ENCODE measurements around the gene MAFG.

DNA sequence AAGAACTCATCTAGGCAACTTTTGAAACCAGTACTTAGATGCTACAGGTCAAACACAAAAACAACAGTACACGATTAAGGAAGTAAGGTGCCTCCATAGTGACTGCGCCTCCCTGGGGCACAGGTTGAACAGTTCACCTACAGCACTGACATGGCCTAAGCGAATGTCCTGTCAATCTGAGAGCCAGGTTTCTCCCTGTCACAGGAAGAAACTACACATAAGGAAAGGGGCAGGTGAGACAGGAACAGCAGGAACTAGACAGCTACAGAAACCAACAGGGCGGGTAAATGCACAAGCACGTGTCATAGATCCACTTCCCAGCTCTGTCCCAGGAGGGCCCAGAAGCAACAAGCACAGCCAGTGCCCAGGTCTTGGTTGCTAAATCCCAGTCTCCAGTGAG is 48.4 kb downstream of the MAFG start:
- TF ChIP-seq, protein P1, sequence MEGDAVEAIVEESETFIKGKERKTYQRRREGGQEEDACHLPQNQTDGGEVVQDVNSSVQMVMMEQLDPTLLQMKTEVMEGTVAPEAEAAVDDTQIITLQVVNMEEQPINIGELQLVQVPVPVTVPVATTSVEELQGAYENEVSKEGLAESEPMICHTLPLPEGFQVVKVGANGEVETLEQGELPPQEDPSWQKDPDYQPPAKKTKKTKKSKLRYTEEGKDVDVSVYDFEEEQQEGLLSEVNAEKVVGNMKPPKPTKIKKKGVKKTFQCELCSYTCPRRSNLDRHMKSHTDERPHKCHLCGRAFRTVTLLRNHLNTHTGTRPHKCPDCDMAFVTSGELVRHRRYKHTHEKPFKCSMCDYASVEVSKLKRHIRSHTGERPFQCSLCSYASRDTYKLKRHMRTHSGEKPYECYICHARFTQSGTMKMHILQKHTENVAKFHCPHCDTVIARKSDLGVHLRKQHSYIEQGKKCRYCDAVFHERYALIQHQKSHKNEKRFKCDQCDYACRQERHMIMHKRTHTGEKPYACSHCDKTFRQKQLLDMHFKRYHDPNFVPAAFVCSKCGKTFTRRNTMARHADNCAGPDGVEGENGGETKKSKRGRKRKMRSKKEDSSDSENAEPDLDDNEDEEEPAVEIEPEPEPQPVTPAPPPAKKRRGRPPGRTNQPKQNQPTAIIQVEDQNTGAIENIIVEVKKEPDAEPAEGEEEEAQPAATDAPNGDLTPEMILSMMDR (IDR thresholded peaks at IDR 0.05), result no peak
- TF ChIP-seq POLR2A (IDR thresholded peaks at IDR 0.05), result no peak

Measured in adrenal gland (tissue), 5 donors.